GM18519 (cell line): ENCODE measurements around the gene PTBP2.

Experiments used
- ATAC-seq: cut with Tn5 transposase; IDR thresholded peaks from one replicate; pipeline ENCODE4 v1.9.1; 2021; ENCODE audit warnings: mild to moderate bottlenecking, moderate library complexity; ENCODE audit not compliant: unreplicated experiment, low FRiP score

PTBP2 gene, protein sequence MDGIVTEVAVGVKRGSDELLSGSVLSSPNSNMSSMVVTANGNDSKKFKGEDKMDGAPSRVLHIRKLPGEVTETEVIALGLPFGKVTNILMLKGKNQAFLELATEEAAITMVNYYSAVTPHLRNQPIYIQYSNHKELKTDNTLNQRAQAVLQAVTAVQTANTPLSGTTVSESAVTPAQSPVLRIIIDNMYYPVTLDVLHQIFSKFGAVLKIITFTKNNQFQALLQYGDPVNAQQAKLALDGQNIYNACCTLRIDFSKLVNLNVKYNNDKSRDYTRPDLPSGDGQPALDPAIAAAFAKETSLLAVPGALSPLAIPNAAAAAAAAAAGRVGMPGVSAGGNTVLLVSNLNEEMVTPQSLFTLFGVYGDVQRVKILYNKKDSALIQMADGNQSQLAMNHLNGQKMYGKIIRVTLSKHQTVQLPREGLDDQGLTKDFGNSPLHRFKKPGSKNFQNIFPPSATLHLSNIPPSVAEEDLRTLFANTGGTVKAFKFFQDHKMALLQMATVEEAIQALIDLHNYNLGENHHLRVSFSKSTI

DNA sequence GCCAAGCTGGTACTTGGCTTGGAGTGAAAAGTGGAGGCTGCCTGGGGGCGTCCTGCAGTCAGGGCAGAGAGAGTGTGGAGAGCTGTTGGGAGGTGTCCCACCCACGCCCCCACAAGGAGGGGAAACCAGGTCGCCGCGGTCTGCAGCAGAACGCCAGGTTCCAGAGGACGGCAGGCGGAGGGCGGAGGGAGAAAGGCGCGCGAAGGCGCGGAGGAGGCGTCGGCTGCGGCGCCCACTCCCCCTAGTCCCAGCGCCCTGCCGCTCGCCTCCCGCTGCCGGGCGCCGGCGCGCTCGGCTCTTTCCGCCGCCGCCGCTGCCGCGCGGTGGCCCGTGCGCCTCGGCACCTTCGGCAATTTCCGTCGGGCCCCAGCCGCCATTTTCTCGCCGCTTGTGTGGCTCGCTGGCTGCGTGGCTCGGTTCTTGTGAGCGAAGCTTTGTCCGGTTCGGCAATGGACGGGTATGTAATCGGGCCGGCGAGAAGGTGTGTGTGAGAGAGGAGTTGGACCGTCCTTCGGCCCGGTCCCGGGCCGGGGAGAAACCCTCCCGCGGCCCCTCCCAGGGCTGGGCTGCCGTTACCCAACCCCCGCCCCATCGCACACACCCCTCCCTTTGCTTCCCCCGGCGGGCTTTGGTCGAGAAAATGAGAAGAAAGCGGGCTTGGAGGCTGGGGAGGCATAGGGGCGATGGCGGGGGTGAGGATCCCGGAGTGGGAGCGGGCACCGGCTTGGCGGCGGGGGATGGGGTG lies at the start of gene PTBP2:
Gene PTBP2 (plus strand): TSS at position 369 of the 745 bp plus-strand sequence. CDS start 81 bp downstream, at position 450.
- ATAC-seq, result peak; percentile 97

DNA sequence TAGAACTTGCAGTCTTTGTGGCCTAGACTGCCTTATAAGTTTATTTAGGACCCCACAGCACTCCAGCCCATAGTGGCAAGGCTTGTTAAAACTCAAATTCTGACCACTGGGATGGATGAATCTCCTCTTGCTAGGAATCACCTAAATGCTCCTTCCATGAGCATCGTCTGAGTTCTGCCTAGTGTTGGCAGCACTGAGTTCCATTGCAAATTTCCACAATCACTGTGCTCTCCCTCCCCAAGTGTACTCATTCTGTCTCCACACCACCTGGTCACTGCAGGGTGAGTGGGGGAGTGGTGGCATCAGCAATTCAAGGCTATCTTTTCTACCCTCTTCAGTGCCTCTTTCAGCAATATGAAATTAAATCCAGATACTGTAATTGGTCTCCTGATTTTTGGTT lies 46.7 kb upstream of the PTBP2 start:
- no peak for ATAC-seq

DNA sequence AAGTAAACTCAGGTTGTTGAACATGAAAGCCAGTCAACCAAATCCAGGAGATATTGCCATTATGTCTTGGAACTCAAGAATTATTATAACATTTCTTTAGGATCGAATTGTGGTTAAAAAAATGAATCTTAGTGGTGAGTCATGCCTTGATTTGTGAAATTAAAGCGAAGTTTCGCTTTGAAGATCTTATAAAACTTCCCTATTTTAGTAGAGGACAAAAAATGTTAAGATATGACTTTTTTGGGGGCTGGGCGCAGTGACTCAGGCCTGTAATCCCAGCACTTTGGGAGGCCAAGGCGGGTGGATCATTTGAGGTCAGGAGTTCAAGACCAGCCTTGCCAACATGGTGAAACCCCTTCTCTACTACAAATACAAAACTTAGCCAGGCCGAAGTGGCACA lies 39.5 kb upstream of the PTBP2 start:
- no peak for ATAC-seq

DNA sequence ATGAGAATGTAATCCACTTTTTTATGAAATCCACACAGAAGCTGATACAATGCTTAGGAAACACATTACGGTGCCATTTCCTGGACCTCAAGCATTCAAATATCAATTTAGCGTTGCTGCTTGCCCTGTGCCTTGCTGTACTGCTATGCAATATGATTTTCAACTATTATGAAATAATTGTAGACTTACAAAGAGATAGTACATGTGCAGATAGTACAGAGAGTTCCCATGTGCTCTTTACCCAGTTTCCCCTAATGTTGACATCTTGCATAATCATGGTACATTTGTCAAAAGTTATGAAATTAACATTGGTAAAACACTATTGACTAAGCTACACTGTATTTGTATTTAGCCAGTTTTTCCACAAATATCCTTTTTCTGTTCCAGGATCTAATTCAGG lies 37.7 kb upstream of the PTBP2 start:
- ATAC-seq, result no peak

DNA sequence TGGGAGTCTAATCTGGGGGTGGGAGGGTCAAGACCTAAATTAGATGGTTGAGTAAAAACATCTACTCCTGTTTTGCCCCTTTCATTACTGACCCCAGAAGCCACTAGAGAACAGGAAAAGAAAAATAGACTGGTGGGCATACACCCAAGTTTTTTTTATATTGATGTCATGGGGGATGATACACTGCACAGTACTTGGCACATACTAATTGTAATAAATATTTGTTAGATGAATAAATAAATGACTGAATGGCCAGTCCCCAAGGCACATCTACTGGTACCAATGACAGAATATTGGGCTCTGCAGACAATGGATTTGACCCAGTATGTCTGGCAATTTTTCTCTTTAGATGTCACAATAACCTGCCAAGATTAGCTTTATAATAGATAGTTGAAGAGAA lies 36.8 kb upstream of the PTBP2 start:
- no peak for ATAC-seq

DNA sequence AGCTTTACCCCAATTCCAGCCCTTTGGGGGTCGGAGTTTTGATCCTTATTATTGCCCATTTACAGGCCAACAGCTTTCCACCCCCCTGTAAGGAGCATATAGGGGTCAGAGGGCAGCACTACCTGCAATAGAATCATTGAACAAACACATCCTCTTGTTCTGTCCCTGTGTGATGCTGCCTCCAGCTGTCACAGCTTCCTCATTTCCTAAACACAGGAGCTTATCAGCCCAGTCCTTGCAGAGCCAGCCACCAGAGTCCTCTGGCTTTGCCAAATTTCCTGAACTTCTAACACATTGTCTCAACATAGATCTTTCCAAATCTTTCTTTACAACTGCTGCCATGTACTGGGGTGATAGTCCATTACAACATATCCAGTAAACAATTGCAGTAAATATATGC lies 32.8 kb upstream of the PTBP2 start:
- no peak for ATAC-seq

DNA sequence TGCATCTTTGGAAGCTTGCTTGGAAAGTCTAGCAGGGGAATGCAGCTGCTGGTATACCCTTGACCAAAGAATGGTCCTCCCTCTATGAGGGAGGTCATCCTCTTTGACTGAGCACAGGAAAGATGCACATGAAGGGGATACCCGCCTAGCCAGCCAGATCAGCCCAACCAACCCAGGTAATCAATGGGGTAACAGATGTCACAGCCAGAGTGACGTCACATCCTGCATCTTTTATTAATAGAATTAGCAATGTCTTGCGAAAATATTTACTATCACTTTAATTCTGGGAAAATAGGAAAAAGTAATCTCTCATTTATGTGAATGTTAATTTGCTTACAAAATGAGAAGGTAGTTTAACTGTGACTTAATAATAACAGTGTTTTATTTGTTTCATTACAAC lies 25.6 kb upstream of the PTBP2 start:
- ATAC-seq, result no peak

DNA sequence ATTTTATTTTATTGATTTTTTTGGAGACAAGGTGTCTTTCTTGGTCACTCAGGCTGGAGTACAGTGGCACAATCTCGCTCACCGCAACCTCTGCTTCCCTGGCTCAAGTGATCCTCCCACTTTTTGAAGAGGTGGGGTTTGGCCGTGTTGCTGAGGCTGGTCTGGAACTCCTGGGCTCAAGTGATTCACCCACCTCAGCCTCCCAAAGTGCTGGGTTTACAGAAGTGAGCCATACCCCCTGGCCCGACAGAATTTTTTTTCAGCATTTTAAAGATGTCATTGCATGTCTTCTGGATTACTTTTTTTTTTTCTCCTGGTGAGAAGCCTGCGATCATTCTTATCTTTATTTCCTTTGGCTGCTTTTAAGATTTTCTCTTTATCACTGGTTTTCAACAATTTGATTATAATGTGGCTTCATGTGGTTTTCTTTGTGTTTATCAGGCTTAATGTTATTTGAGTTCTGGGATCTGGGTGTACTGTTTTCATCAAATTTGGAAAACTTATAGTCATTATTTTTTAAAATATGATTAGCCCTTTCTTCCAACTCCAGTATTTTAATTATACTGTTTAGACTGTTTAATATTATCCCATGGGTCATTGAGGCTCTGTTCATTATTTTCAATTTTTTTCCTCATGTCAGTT lies 23.1 kb upstream of the PTBP2 start:
- ATAC-seq, result no peak

DNA sequence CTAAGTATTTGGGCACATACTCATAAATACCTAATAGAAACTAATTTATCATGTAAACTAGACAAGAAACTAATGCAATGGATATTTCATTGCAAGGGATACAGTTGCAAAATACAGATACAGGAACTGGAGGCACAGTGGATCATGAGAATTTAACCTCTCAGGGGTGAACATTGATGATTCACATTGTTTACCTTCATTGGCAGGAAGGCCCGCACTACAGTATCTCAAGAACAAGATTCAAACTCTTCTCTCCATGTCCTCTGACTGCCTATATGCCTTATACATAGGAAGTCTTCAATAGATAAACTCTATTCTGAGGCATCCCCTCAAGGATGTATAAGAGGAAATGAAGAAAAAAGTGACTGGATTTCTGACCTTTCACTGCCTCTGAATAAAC lies 18.4 kb upstream of the PTBP2 start:
- no peak for ATAC-seq

DNA sequence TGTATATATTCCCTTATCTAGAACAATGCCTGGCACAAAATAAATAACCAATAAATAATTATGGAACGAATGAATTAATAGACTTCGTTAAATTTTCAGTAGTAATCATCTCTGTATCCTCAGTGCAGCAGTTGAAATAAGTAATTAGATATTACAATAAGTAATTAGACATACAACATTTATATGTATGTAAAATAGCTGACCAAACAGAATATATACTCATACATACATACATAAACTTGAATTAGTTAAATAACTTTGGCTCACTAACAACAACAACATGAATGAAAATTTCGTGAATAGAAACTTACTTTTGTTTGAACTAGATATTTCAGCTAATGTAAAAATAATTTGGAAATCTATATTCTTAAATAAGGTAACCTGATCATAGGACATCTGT lies 14.6 kb upstream of the PTBP2 start:
- no peak for ATAC-seq

DNA sequence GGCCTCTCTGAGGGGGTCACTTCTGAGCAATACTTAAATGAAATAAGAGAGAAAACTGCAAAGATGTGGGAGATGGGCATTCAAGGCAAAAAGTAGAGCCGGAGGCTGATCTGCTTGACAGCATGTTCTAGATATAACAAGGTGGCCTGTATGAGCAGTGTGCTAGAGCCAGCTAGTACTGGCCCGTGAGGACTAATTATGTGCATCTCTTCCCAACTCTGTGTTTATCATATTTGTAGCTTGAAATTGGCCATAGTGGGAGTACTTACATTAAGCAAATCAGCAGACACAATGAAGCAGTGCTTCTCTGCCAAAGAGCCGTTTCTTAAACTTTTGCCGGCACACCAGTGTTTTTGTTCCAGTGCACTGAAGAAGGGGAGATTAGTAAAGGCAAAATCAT lies 13.1 kb upstream of the PTBP2 start:
- ATAC-seq, result no peak

DNA sequence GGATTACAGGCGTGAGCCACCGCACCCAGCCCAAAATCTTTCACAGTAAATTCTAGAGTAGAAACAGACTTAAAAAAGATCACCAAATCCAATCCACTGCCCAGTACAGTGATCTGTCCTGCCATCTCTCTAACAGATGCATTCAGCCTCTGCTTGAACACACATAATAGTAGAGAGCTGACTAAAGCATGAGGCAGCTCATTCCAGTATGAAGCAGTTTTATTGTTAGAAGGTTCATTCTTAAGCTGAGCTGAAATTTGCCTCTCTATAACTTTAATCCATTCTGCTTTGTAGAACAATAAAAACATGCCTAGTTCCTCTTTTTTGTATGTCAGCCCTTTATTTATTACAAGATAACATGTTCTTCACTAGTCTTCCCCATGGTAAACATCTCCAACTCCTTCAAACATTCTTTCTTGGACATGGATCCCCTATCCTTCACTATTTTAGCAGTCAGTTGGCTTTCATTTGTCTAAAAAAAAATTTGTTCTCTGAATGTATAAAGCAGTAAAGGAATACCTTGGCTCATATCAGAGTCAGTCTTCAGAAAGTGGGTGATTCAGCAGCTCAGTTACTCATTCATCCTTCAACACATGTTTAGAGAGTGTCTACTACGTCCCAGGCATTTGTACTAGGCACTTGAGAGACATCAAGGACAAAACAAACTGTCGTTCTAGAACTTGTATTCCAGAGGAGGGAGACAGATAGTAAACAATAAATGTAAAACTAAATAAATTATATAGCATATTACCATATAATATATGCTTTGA lies 10.7 kb upstream of the PTBP2 start:
- no peak for ATAC-seq

DNA sequence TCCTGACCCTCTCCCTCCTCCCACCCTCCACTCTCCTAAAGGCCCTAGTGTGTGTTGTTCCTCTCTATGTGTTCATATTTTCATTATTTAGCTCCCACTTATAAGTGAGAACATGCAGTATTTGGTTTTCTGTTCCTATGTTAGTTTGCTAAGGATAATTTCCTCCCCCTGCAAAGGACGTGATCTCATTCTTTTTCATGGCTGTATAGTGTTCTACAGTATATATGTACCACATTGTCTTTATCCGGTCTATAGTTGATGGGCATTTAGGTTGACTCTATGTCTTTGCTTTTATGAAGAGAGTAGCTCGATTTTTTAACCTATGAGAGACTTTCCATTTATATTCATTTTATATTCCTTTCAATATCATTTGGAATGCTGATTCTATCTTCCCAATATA lies 7.9 kb upstream of the PTBP2 start:
- no peak for ATAC-seq

DNA sequence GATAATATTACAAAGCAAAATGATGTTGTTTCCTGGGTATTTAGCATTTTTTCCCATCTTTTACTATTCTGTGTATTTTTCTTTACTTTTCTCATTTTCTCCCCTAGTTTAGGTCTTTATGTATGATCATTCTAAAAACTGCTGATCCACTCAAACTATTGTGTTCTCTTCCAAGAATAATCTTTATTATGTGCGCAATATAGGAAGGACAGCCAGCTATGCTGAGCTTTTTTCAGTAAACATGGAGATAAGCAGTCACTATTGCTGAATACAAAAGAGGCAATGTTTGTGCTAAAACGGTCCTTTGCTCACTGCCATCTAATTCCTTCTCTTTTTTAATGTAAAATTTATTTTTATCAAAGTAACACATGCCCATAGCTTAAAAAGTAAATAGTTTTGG lies 6.7 kb upstream of the PTBP2 start:
- no peak for ATAC-seq

DNA sequence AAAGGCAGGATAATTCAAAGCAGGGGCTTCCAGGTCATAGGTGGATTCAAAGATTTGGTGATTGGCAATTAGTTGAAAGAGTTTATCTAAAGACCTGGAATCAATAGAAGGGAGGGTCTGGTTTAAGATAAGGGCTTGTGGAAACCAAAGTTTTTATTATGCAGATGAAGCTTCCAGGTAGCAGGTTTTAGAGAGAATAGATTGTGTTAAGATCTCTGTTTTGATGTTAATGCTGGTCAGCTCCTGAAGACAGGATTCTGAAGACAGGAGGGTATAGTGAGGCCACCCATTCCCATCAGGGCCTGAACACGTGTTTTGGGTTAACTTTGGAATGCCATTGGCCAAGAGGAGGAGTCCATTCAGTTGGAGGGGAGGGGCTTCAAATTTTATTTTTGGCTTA lies 6.1 kb upstream of the PTBP2 start:
- ATAC-seq, result no peak

DNA sequence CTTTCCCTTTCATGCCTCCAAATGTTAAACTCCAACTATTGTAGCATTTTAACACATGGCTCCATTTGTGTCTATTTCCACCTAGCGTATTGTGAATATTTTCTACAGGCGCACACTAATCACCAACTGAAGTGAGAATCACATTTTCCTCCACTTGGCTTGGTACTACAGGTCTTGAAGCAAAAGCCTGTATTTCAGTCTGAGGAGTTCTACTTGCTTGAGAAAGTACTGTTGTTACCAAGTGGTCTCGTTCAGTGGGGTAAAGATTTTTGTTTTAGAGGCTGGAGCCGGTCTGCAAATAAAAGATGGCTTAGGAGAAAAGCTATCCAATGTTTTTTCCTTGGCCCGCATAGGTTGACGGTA lies 550 bp upstream of the PTBP2 start:
- ATAC-seq, result peak; percentile 13

DNA sequence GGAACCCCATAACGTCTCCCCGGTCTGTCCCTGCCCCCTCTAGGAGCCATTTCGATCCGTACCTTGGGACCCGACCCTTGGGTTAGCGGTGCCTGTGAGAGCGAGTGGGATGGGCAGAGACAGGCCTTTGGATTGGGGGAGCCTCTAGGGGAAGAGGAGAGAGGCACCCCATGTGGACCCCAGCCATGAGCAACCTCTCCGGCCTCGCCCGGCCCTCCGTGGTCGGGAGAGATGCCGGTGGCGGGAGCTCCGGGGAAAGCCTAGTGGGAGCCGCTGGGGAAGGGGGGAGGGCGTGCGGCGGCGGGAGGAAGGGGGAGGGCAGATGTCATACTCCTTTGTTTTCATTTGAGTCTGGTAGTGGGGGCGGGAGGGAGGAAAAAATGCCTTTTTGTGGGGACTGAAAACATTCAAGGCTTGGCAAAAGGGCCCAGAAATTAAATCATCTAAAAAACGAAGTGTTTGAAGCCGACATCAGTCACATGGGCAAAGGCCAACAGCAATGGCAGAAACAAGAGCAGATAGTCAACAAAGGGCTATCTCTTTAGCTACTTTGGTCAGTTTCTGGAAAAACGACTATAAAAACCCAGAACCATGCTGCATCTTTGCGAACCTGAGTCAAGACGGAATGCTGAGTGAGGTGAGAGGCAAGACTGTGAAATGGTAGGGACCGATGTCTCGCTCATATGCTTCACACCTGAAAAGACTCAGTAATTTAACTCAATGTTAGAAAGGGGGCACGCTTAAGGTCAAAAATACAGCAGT lies 758 bp downstream of the PTBP2 start:
- peak; percentile 24 for ATAC-seq

DNA sequence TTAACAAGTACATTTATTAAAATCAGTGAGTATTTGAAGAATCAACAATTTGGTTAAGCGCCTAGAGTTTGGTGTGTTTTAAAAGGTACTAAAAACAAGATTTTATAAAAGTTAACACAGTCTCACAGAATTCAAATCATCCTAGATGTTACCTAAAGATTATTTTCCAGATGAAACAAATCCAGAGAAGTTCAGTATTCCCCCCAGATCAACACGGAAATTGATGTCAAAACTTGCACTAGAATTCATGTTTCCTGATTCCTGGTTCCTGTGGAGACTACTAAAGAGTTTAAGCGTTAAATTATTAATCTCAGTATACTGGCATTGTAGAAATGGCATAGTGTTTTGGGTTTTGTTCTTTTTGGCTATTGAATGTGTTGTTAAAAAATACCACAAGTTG lies 1.4 kb downstream of the PTBP2 start:
- no peak for ATAC-seq

DNA sequence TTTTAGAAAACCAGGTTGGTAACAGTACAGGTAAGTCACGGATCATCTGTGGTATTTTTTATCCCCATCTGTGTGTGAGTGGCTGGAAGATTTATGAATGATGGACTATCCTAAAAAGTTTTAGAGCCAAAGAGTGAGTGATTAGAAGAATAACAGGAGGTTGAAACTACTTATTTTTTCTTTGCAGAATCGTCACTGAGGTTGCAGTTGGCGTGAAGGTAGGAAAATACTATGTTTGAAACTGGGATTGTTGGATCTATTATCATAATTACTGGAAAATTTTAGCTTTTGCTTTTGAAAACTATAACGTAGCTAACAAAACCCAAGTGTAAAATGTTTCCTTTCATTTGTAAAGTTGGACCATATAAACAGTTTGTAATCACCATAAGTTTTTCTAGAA lies 1.8 kb downstream of the PTBP2 start:
- ATAC-seq, result no peak

DNA sequence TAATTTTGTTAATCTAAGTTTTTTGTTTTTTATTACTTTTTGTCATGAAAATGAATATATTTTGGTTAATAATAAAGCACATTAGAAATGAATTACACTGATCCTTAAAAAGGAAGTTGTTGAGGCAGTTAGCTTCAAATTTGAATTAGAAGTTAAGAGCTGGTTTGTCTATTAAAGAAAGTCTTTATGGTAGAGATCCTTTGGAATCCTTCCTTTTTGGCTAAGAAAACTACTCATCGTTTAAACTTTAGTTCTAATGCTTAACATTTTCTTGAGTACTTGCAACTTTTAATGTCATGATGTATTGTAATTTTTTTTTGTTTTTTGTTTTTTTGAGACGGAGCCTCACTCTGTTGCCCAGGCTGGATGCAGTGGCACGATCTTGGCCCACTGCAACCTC lies 2.4 kb downstream of the PTBP2 start:
- no peak for ATAC-seq
